GM15510 (cell line): ENCODE measurements around the gene SGTA.

Experiments
- POLR2A ChIP-seq: IDR thresholded peaks from 3 replicates; pipeline ENCODE4 v1.6.1; 2011; ENCODE audit warnings: borderline replicate concordance; ENCODE audit not compliant: insufficient read length; ENCODE audit errors: extremely low read depth

SGTA gene

DNA sequence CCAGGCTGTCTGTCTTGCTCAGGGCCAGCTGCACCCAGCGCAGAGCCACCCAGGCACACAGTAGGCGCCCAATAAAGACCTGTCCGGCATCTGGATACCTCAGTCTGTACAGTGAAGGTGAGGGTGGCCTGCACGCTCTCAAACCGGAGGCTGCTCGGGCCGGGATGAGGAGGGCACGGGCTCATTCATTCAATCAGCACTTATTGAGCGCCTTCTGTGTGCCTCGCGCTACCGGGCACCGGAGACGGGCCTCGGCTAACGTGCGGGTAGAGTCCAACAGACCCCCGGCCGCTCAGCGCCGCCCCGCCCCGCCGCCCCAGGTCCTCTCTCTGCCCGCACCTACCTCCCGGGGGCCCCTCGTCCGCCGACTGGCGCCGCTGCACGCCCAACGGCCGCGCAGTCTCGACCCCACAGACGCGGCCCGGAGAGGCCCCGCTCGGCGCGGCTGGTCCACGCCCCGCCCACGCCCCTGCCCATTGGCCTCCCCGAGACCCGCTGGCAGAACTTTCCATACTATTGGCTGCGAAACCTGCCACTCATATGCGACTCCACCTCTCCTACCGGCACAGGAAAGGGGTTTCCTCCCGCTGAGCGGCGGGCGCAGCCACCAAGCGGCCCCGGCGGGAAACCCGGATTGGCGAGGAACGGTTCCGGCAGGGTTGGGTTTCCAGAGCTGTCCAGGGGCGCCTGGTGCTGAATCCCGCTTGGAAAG is 43.3 kb downstream of the SGTA start, which contains the start of gene SLC39A3:
Gene SLC39A3, minus strand, starts transcription at position 416 of the 712 bp plus-strand sequence. CDS start 2,760 bp downstream, outside the sequence.
- peak; percentile 71 for TF ChIP-seq POLR2A

DNA sequence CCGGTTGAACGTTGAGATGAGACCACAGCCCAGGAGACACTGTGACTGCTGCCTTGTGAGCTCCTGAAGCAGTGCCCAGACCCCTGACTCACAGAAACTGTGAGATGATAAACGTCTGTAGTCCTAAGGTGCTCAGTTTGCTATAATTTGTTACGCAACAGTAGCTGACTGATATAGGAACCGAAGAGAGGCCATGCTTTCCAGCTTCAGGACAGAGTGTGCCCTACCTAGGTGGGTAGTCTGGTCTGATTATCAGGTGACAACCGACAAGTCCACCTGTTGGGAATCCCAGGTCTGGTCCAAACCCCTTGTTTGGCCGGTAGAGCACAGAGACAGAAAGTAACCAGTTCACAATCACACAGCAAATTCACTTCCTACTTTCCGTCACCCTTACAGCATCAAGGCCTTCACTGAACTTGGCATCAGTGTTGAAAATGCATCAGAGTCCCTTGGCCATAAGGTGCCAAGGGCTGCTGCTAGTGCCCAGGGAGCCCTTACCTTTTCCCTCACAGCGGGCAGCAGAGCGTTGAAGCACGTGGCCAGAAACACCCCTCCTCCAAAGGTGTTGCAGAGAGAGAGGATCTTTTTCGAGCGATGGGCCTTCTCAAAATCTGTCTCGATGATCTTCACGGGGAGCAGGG is 46.4 kb downstream of the SGTA start:
- no peak for TF ChIP-seq POLR2A

DNA sequence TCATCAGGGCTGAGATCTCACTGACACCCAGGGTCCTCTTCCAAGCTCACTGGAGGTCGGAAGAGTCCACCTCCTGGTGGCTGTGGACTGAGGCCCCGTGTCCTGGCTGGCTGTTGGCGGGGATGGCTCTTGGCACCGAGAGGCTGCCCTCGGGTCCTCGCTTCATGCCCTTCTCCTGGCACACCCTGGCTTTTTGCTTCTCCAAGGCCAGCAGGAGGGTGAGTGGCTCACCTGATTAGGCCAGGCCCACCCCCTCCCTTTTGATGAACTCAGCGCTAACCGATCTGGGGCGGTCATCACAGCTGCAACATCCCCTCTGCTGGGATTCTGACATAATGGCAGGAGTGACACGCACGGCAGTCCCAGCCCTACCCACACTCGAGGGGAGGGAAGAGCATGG is 47.7 kb downstream of the SGTA start:
- no peak for TF ChIP-seq POLR2A

DNA sequence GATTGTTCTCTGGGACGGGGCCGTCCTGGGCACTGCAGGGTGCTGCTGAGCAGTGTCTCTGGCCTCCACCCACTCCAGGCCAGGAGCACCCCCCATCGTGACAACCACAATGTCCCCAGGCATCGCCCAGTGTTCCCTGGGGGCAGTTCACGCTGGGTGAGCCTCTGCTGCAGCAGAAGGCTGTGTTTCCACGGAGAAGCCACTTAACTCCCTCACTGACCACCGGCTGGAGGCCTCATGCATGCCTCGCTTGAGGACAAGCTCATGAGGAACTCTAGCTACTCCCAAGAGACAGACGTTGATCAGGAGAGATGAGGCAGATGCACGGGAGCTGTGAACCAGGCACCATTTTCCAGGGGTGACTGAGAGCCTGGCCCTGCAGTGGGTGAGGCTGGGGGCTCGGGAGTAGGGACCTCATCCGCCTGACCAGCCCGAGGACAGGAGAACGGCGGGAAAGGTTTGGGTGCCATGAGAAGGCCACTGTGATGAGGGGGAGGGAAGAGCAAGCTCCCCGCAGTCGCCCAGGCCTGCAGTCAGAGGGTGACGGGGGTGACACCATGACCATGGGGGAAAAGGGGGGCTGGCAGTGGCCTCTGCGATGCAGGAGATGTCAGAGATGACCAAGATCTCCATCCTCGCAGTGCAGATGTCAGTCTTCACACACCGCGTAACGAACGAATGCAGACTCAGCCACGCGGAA is 48.3 kb downstream of the SGTA start:
- no peak for TF ChIP-seq POLR2A

DNA sequence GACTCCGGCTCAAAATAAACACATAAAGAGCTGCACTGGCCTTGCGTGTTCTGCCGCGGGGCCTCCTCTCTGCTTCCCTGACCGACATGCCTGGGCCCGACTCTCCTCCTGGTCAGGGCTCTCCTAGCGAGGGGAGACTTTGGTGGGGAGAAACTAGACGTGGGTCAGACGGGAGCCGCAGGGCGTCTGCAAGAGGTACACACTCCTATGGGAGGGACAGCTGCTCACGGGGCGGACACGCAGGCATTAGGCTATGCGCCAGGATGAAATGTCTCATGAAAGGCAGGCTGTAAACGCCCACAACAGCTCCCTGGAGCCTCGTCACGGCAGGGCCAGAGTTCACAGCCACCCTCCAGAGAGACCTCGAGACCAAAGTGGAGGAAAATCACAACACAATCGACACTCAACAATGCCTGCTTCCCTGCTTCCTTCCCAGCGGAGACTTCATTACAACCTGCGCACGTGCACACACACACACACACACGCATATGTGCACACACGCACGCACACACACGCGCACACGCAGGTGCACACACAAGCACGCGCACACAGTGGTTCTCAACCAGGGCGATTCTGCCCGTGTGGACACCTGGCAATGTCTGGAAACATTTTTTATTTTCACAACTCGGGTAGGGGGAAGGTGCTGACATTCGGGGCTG is 49.0 kb downstream of the SGTA start:
- no peak for TF ChIP-seq POLR2A

DNA sequence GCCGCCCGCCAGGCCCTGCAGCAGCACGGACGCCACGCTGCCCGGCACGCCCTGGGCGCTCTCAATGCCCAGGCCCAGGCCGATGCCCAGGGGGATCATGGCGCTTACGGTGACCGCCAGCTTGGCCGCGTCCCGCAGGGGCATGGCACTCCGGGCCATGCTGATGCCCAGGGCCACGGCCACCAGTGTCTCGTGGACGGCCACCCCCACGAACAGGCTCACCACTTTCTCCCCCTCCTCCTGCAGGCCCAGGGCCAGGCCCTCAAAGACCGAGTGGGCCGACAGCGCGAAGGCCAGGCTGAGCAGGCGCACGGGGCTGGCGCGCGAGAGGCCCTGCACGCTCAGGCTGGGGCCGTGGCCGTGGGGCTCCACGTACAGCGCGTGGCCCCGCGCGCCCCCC is 50.2 kb downstream of the SGTA start:
- no peak for TF ChIP-seq POLR2A

DNA sequence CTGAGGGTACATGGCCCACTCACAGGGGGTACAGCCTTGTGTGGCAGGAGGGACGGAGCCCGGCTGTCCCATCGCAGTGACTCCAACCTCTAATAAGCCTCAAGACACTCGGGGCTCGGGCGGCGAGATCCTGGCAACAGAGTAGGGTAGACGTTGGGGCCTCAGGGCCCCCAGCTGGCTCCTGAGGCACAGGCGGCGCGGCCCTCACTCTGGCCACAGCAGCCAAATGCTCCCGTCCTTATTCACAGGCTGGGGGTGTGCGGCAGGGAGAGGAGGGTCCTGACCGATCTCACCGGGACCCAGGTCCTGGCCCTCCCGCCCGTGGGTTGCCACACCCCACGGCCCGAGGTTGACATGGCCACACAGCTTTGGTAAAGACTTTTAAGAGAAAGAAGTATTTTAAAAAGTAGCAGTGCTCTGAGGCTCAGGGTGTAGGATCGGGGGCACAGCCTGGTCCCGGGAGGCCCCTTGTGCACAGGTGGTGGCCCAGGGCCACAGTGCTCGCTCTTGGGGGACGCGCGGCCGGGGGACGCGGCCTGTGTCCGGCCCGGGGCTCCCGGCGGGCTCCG is 50.8 kb downstream of the SGTA start:
- TF ChIP-seq POLR2A: no peak

DNA sequence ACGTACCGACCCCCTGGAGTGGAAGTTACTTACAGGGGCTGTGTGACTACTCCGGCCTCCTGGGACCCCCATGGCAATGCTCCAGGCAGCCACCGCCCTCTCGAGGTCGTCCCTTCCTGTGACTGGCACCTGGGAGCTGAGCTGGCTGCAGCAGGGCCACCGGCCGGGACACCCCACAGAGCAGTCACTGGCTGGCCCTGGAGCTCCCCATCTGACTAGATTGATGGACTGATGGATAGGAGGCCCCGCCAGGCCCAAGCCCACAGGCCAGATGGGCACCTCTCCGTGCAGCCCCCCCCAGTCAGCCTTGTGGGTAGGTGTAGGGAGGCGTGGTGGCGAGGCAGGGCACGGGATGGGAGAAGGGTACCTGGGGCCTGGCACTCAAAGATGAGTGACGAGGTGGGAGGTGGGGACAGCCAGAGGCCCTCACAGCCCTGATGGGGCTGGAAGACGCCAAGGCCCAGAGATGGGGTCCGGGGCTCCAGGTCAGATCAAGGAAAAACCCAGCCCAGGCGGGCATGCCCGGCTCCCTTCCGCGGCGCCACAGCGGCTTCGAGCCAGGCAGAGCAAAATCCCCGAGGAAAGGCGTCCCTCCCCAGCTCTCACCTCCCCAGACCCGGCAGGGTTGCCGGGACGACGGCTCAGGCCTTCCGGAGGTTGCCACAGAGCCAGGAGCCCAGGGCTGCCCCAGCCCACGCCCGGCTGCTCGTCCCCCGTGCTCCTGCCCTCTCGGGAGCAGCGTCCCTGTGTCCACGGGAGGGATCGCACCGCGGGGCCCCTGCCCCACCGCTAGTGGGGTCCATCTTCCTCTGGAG is 51.7 kb downstream of the SGTA start:
- TF ChIP-seq POLR2A: no peak

DNA sequence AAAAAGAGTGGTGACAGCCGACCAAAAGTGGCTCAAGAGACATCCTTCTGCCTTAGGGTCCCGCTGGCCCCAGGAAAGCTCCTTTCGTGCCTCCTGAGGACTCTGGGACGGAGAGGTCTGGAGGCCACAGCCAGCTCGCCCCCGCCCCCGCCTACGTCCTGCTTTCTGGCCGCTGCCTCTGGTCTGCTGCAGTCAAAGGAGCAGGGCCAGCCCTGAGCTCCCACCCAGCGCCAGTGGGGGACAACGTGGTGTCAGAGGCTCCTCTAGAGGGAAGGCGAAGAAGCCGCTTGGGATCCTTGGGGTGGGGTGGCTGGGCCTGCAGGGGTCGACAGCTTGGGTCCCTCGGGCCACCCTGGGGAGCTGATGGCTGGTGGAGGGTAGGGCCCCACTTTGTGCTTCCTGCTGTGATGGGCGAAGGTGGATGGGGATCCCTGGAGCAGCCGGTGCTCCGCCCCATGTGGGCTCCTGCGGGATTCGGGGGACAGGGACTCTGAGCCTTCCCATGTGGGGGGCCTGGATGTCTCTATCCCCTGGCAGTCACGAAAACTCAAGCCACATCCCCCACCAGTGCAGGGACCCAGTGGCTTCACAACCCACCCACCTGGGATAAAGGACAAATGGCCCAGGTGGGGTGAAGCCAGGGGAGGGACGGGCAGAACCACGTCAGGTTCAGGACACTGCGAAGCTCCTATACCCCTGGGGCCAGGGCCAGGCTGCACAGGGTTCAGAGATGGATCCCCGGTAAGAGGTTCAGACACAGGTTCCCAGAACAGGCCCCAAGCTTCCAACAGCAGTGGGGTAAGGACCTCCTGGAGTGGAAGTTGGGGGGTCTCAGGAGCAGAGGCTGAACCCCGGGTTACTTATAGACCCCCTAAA is 52.9 kb downstream of the SGTA start:
- no peak for TF ChIP-seq POLR2A

DNA sequence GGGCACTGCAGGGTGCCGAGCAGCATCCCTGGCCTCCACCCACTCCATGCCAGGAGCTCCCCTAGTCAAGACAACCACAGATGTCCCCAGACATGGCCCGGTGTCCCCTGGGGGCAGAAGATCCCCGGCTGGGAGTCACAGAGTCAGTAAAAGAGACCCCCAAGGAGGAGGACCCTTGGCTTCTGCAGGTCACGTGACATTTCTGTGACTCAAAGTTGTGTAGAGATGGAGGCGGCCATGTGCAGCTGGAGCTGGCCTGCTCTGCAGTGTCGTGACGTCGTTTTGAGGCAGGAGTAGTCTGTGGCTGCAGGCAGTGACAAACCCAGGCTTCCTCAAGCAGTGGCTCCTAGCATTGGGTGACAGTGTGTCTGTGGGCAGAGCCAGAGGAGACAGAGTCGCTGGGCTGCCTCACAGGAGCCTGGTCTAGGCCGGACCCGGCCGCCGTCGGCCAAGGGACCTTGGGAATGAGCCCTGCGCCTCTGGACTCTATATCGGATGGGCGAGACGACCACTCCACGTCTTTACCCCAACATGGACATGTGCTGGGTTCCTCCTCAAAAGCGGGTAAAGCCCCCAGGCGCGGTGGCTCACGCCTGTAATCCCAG is 54.2 kb downstream of the SGTA start:
- TF ChIP-seq POLR2A: no peak

DNA sequence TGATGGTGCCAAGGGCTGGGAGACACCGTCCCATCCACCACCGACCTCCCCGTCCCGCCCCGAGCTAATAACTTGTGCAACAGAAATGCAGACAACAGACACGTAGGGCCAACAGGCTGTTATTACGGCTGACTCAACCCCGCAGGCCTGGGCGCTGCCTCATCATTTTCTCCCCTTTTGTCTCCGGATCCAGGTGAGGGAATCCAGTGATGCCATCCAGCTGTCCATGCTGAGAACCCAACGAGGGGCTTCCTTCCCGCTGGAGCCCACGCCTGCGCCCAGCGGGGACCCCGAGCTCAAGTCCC is 55.5 kb downstream of the SGTA start:
- no peak for TF ChIP-seq POLR2A

DNA sequence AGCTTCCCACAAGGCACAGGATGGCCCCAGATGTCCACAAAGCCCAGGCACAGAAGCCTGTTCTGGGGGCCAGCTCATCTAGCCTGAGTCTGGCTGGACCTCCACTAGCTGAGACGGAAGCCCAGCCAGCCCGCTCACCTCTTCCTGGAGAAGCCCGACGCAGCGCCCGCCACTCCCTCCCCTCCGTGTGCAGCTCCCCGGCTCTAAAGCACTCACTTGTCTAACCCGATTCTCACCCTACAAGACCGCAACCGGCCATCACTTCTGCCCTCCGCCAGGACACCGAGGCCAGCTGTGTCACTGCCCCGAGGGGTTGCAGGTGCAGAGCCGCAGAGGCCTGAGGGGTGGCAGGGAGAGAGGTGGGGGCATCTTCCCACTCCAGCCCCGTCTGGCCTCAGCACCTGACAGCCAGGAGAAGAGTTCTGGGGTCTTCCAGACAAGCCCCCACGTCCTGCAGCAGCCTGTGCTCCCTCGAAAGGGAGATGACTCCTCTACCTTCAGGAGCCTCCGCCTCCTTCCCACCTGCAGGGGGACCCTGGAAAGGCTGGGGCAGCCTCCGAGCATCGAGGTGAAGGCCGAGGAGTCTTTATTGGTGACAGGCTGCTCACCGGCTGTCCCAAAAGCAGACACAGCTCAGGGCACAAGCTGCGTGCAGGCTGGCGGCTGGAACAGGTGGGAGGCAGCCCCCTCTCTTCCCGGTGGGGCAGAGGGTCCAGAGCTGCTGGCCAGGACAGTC is 56.0 kb downstream of the SGTA start:
- no peak for TF ChIP-seq POLR2A
